HL-60 (cell line): ENCODE results near the gene KRT73.

Source experiments
- DNase-seq, 2 experiments: peaks; one replicate each; pipeline ENCODE4 v3.0.0-alpha.2; 2010 to 2020; ENCODE audit warnings: low read depth in 1 of 2, low spot score in 1 of 2
- H3K27ac ChIP-seq: fragments of 250-450 bp; sonication (Bioruptor Pico); replicated peaks from 2 replicates; pipeline ENCODE4 v1.5.1; 2020; ENCODE audit warnings: mild to moderate bottlenecking, moderate library complexity
- H3K27me3 ChIP-seq: fragments of 250-450 bp; sonication (Bioruptor Pico); 2 replicates; pipeline ENCODE4 v1.5.1; 2021; ENCODE audit warnings: mild to moderate bottlenecking, moderate library complexity; ENCODE audit not compliant: insufficient read depth, poor library complexity, severe bottlenecking
- H3K4me3 ChIP-seq: replicated peaks from 2 replicates; pipeline ENCODE4 v1.5.1; 2011; ENCODE audit warnings: mild to moderate bottlenecking, control low read depth, low read length; ENCODE audit not compliant: insufficient read depth
- CTCF ChIP-seq: IDR thresholded peaks from one replicate; pipeline ENCODE4 v1.5.1; 2011; ENCODE audit warnings: low read length, control low read depth, inconsistent platforms; ENCODE audit not compliant: insufficient read depth
- GABPA ChIP-seq: IDR thresholded peaks from 2 replicates; pipeline ENCODE4 v1.6.1; 2012; ENCODE audit warnings: low read depth
- POLR2AphosphoS5 ChIP-seq: IDR thresholded peaks from 2 replicates; pipeline ENCODE4 v1.6.1; 2012; ENCODE audit warnings: low read depth
- REST ChIP-seq: IDR thresholded peaks from 2 replicates; pipeline ENCODE4 v1.6.1; 2012; ENCODE audit warnings: low read depth; ENCODE audit not compliant: insufficient replicate concordance
- SPI1 ChIP-seq: IDR thresholded peaks from 2 replicates; pipeline ENCODE4 v1.6.1; 2012; ENCODE audit warnings: low read depth, mild to moderate bottlenecking, borderline replicate concordance

The KRT73 gene

GRCh38 chr12:52606096-52606495, 12.3 kb downstream of the KRT73 start:
- no peak overlapping the region for H3K27ac ChIP-seq
- TF ChIP-seq REST (no peak), POLR2AphosphoS5 (no peak), GABPA (no peak)
- H3K4me3 ChIP-seq = no peak overlapping the region
- DNase-seq = no peak
- H3K27me3 ChIP-seq = no peaks in the 10 kb centered on the region

- no peak overlapping the region for H3K27ac ChIP-seq
- no peak for TF ChIP-seq GABPA
- TF ChIP-seq CTCF = no peak
- no peak for TF ChIP-seq POLR2AphosphoS5
- no peak for TF ChIP-seq REST
- no peak for TF ChIP-seq SPI1
- no peak overlapping the region for H3K4me3 ChIP-seq
- no peaks in the 10 kb centered on the region for H3K27me3 ChIP-seq
- DNase-seq = no peak
Measured at GRCh38 chr12:52605542-52605941, 12.8 kb downstream of the KRT73 start.

- TF ChIP-seq SPI1 = no peak
- TF ChIP-seq GABPA = no peak
- TF ChIP-seq POLR2AphosphoS5 = no peak
- TF ChIP-seq REST = no peak
- TF ChIP-seq CTCF = no peak
- no peak for DNase-seq
- Histone ChIP-seq H3K4me3 (no peak overlapping the region), H3K27me3 (no peaks in the 10 kb centered on the region), H3K27ac (no peak overlapping the region)
Measured at GRCh38 chr12:52604859-52605258, 13.5 kb downstream of the KRT73 start.

GRCh38 chr12:52603314-52603713, 15.0 kb downstream of the KRT73 start:
- TF ChIP-seq CTCF (no peak), POLR2AphosphoS5 (no peak), SPI1 (no peak), REST (no peak), GABPA (no peak)
- no peaks in the 10 kb centered on the region for H3K27me3 ChIP-seq
- no peak overlapping the region for H3K27ac ChIP-seq
- DNase-seq = no peak
- no peak overlapping the region for H3K4me3 ChIP-seq
